ENCODE data around the gene LUC7L3.

- TF ChIP-seq CTCF (IDR thresholded peaks at IDR 0.05; ENCODE audit: extremely low read depth in 1 of 2, insufficient read depth in 1 of 2, low read depth in 1 of 2, low read length in 2 of 2) (no peak), POLR2AphosphoS5 (IDR thresholded peaks at IDR 0.05; ENCODE audit: insufficient read depth, low read depth, low read length) (no peak), POLR2A (IDR thresholded peaks at IDR 0.05; ENCODE audit: low read depth, low read length) (no peak)
Measured at GRCh38 chr17:50679008-50679544, 40.3 kb upstream of the LUC7L3 start.
